GM20431 (cell line): ENCODE results near the gene PLCB1.
"Not testable (repeated sequence)": the region's sequence is repeated elsewhere in the genome, so short reads cannot be mapped to it uniquely, and the experiment has no call there.

Experiments used
- in situ Hi-C: fragments of 300-500 bp; cut with MseI, MboI; formaldehyde crosslinking; loops from one replicate; pipeline ENCODE4 v1.15.0; 2020; ENCODE audit warnings: low sequenced_read_pairs; ENCODE audit not compliant: unreplicated experiment

Gene PLCB1

GRCh38 chr20:8320306-8320705, 188.2 kb downstream of the PLCB1 start:
- in situ Hi-C loops: loop anchor here (25.0 kb wide), 1 partner anchor 183 kb away; the partner anchor contains the start of gene PLCB1

GRCh38 chr20:8321001-8321400, 188.9 kb downstream of the PLCB1 start:
- in situ Hi-C loops: loop anchor here (25.0 kb wide), 1 partner anchor 184 kb away; the partner anchor contains the start of gene PLCB1

GRCh38 chr20:8322662-8323217, 190.7 kb downstream of the PLCB1 start:
- in situ Hi-C loops: loop anchor here (25.0 kb wide), 1 partner anchor 185 kb away; the partner anchor contains the start of gene PLCB1

- in situ Hi-C loops: no loop called here
These were observed 194.1 kb downstream of the PLCB1 start for GRCh38 chr20:8326191-8326590.

- in situ Hi-C loops: no loop called here
These were observed 194.8 kb downstream of the PLCB1 start for GRCh38 chr20:8326899-8327298.

GRCh38 chr20:8328189-8328588, 196.1 kb downstream of the PLCB1 start:
- in situ Hi-C loops: no loop called here

- in situ Hi-C loops: no loop called here
These were observed 198.3 kb downstream of the PLCB1 start for GRCh38 chr20:8330319-8330784.

GRCh38 chr20:8330785-8331695, 199.0 kb downstream of the PLCB1 start:
- in situ Hi-C loops: no loop called here

- in situ Hi-C loops: no loop called here
These were observed 199.8 kb downstream of the PLCB1 start for GRCh38 chr20:8331740-8332412.

- in situ Hi-C loops: no loop called here
These were observed 202.6 kb downstream of the PLCB1 start for GRCh38 chr20:8334641-8335040.

- in situ Hi-C loops: no loop called here
These were observed 203.0 kb downstream of the PLCB1 start for GRCh38 chr20:8335059-8335458.

GRCh38 chr20:8335495-8336195, 203.6 kb downstream of the PLCB1 start:
- in situ Hi-C loops: no loop called here

- in situ Hi-C loops: no loop called here
These were observed 207.3 kb downstream of the PLCB1 start for GRCh38 chr20:8339349-8339748.

GRCh38 chr20:8342391-8342790, 210.3 kb downstream of the PLCB1 start:
- in situ Hi-C loops: no loop called here

GRCh38 chr20:8344106-8344505, 212.0 kb downstream of the PLCB1 start:
- in situ Hi-C loops: no loop called here

- in situ Hi-C loops: no loop called here
These were observed 212.6 kb downstream of the PLCB1 start for GRCh38 chr20:8344631-8345030.

- in situ Hi-C loops: no loop called here
These were observed 214.7 kb downstream of the PLCB1 start for GRCh38 chr20:8346700-8347270.

- in situ Hi-C loops: not testable (repeated sequence)
These were observed 218.2 kb downstream of the PLCB1 start for GRCh38 chr20:8350225-8350624.

GRCh38 chr20:8352486-8352885, 220.4 kb downstream of the PLCB1 start:
- in situ Hi-C loops: no loop called here

GRCh38 chr20:8353512-8353911, 221.4 kb downstream of the PLCB1 start:
- in situ Hi-C loops: no loop called here
